ENCODE results near the gene GINS2. TPM values are rescaled to one million over a fixed set of nuclear protein-coding genes. Genes with fewer than 3 reads are reported as not detected.

GINS2 gene
- total and polyA plus RNA-seq, 4 donors = 1.6 to 3.1 (median 2.4) TPM

- Histone ChIP-seq H3K9me3 (ENCODE audit: control insufficient read depth in 4 of 4, insufficient read depth in 3 of 4, low read length in 3 of 4) (no peaks in the 10 kb centered on the region), H3K4me1 (ENCODE audit: control insufficient read depth in 5 of 5, insufficient read depth in 5 of 5, low read length in 5 of 5) (peaks cover 0 to 10% (median 0%) of the 10 kb centered on the region in 5 donors)
- DNase-seq = no peak
Observed at GRCh38 chr16:85695196-85696128, 6.7 kb upstream of the GINS2 start.

GRCh38 chr16:85690469-85691064 is 1.8 kb upstream of the GINS2 start:
- no peak for TF ChIP-seq CTCF (IDR thresholded peaks at IDR 0.05; ENCODE audit: control extremely low read depth, extremely low read depth)
- no peak for ATAC-seq (ENCODE audit: insufficient read depth, low FRiP score)
- no peak overlapping the region for H3K9ac ChIP-seq (ENCODE audit: insufficient read depth in 1 of 2, low read length in 2 of 2)
- no peak overlapping the region for H3K27ac ChIP-seq (ENCODE audit: low read depth in 1 of 2, low read length in 1 of 2)
- no peaks in the 10 kb centered on the region for H3K9me3 ChIP-seq (ENCODE audit: control insufficient read depth in 4 of 4, insufficient read depth in 3 of 4, low read length in 3 of 4)
- DNase-seq = peak; percentile 59 to 67 (median 62)
- H3K4me1 ChIP-seq (ENCODE audit: control insufficient read depth in 5 of 5, insufficient read depth in 5 of 5, low read length in 5 of 5) = peaks cover 0 to 12% (median 4%) of the 10 kb centered on the region in 5 donors
- H3K36me3 ChIP-seq (ENCODE audit: control insufficient read depth in 4 of 4, insufficient read depth in 4 of 4, low read length in 4 of 4) = no peaks in the 10 kb centered on the region
- WGBS, 2 donors = 47 to 64% methylated on average over 7 of the region's 7 CpGs
- no peak overlapping the region for H3K4me3 ChIP-seq
- peaks cover 0 to 3% (median 0%) of the 10 kb centered on the region in 3 donors for H3K27me3 ChIP-seq (ENCODE audit: control insufficient read depth in 3 of 3, insufficient read depth in 3 of 3, low read length in 2 of 3)

More at GRCh38 chr16:85695196-85696128, 6.7 kb upstream of the GINS2 start:
- no peak for TF ChIP-seq CTCF (IDR thresholded peaks at IDR 0.05; ENCODE audit: control extremely low read depth, extremely low read depth)
- ATAC-seq (ENCODE audit: insufficient read depth, low FRiP score) = no peak
- Histone ChIP-seq H3K27me3 (ENCODE audit: control insufficient read depth in 3 of 3, insufficient read depth in 3 of 3, low read length in 2 of 3) (peaks cover 0 to 3% (median 0%) of the 10 kb centered on the region in 3 donors), H3K4me3 (no peak overlapping the region), H3K36me3 (ENCODE audit: control insufficient read depth in 4 of 4, insufficient read depth in 4 of 4, low read length in 4 of 4) (no peaks in the 10 kb centered on the region), H3K9ac (ENCODE audit: insufficient read depth in 1 of 2, low read length in 2 of 2) (no peak overlapping the region), H3K27ac (ENCODE audit: low read depth in 1 of 2, low read length in 1 of 2) (no peak overlapping the region)
- WGBS, 2 donors = 76 to 81% methylated on average over 24 of the region's 24 CpGs

GRCh38 chr16:85689950-85690320 is 1.2 kb upstream of the GINS2 start:
- H3K27ac ChIP-seq (ENCODE audit: low read depth in 1 of 2, low read length in 1 of 2) = no peak overlapping the region
- H3K9me3 ChIP-seq (ENCODE audit: control insufficient read depth in 4 of 4, insufficient read depth in 3 of 4, low read length in 3 of 4) = no peaks in the 10 kb centered on the region
- ATAC-seq (ENCODE audit: insufficient read depth, low FRiP score) (no peak), DNase-seq (no peak)
- H3K36me3 ChIP-seq (ENCODE audit: control insufficient read depth in 4 of 4, insufficient read depth in 4 of 4, low read length in 4 of 4) = no peaks in the 10 kb centered on the region
- 55 to 76% methylated on average over 9 of the region's 9 CpGs for WGBS, 2 donors
- TF ChIP-seq CTCF (IDR thresholded peaks at IDR 0.05; ENCODE audit: control extremely low read depth, extremely low read depth) = no peak
- H3K27me3 ChIP-seq (ENCODE audit: control insufficient read depth in 3 of 3, insufficient read depth in 3 of 3, low read length in 2 of 3) = peaks cover 0 to 3% (median 0%) of the 10 kb centered on the region in 3 donors
- H3K4me3 ChIP-seq = no peak overlapping the region
- H3K9ac ChIP-seq (ENCODE audit: insufficient read depth in 1 of 2, low read length in 2 of 2) = no peak overlapping the region
- H3K4me1 ChIP-seq (ENCODE audit: control insufficient read depth in 5 of 5, insufficient read depth in 5 of 5, low read length in 5 of 5) = peaks cover 0 to 12% (median 4%) of the 10 kb centered on the region in 5 donors
